Epidermal melanocyte (primary cell): ENCODE data around the gene GRHL3.
A peak's percentile ranks its signal among the peaks of the same experiment; 100 is the strongest.
"Not testable (repeated sequence)": the region's sequence is repeated elsewhere in the genome, so short reads cannot be mapped to it uniquely, and the experiment has no call there.

Source experiments
- DNase-seq: peaks from one replicate; pipeline ENCODE4 v3.0.0; 2011; ENCODE audit warnings: low spot score; ENCODE audit not compliant: insufficient read length

Gene GRHL3

DNA sequence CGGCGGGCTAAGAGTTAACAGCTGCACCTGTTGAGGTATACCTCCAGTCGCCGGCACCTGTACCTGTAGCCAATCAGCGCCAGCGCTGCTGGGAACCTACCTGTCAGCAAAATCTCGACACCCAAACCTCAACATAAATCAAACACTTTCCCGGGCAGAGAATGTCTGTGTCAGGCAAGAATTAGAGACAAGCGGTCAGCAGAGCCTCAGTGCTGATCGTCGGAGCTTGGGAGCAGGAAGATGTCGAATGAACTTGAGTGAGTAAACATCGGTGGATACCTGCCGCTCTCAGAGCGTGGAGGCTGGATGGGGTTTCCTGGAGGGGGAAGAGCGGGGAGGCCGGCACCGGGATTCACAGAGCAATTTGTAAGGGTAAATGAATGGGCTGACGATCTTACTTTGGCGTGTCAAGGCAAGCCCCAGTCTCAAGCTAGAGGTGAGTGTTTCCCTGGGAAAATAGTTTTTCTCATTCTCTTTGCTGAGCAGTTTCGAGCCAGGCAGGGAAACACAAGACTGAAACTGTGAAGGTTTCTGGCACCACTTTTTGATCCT is at the start of gene GRHL3:
Gene GRHL3, plus strand, starts transcription at position 46 of the 552 bp plus-strand sequence. Its CDS starts 195 bp downstream, at position 241.
- DNase-seq = no peak

DNA sequence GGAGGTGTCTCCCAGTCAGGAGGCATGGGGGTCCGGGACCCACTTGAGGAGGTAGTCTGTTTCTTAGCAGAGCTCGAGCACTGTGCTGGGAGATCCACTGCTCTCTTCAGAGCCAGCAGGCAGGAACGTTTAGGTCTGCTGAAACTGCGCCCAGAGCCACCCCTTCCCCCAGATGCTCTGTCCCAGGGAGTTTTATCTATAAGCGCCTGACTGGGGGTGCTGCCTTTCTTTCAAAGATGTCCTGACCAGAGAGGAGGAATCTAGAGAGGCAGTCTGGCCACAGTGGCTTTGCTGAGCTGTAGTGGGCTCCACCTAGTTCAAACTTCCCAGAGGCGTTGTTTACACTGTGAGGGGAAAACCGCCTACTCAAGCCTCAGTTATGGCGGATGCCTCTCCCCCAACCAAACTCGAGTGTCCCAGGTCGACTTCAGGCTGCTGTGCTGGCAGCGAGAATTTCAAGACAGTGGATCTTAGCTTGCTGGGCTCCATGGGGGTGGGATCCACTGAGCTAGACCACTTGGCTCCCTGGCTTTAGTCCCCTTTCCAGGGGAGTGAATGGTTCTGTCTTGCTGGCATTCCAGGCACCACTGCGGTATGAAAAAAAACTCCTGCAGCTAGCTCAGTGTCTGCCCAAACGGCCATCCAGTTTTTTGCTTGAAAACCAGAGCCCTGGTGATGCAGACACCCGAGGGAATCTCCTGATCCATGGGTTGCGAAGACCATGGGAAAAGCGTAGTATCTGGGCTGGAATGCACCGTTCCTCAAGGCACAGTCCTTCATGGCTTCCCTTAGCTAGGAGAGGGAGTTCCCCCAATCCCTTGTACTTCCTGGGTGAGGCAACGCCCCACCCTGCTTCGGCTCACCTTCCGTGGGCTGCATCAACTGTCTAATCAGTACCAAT is 44.7 kb upstream of the GRHL3 start:
- DNase-seq = not testable (repeated sequence)

- DNase-seq = no peak
These were observed 44.1 kb upstream of the GRHL3 start for GRCh38 chr1:24275104-24275410.

- DNase-seq = no peak
These were observed 43.6 kb upstream of the GRHL3 start for GRCh38 chr1:24275510-24275909.

- DNase-seq = no peak
These were observed 42.4 kb upstream of the GRHL3 start for GRCh38 chr1:24276791-24277190.

DNA sequence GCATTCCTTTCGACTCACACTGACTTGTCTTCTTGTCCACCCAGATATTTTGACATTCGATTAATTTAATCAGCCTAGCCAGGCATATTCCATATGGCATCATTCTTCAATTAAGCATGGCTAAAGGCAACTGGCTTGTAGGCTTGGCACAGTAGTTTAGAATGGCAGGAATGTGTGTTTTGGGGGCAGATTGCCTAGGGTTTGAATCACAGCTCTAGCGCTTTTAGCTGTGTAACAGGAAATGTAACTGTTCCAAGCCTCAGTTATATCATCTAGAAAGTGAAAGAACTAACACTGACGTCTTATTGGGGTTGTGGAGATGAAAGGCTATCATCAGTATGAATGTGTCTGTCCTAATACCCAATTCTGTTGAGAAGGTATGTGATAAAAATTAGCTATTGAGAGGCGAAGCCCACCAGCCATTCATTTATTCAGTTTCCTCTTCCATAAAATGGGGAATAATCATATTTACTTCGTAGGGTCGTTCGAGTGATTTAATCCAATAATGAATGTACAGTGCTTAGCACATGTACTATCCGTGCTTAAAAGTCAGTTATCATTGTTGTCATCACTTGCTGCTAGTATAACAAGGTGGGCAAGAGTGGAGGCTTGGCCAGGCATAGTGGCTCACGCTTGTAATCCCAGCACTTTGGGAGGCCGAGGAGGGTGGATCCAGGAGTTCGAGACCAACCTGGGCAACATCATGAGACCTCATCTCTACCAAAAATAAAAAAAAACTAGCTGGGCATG is 41.6 kb upstream of the GRHL3 start:
- no peak for DNase-seq

GRCh38 chr1:24278726-24279125 is 40.4 kb upstream of the GRHL3 start:
- no peak for DNase-seq

DNA sequence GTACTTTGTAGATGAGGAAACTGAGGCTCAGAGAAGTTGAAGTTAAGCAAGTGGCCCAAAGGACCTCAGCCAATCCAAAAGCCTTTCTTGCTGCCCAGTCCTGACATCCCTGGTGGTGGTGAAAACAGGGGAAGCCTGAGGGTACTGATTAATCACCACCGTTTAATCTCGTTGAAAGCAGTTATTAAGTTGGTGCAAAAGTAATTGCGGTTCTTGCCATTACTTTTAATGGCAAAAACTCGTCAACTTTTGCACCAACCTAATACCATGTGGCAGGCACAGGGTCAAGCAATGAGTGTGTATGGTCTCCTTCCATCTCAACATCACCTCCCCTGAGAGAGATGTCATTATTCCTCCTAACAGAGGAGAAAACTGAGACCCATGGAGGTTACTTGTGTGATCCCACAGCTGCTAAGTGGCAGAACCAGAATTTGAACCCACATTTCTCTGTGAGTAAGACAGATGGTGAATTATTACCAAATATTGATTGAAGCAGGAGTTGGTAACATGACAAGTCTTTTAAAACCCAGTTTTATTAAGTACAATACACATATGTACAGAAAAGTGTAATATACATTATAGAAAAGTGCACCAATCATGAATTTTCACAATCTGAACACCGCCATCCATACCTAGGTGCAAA is 39.4 kb upstream of the GRHL3 start:
- DNase-seq = no peak

- no peak for DNase-seq
These were observed 37.6 kb upstream of the GRHL3 start for GRCh38 chr1:24281591-24281990.

- no peak for DNase-seq
These were observed 36.7 kb upstream of the GRHL3 start for GRCh38 chr1:24282491-24282890.

DNA sequence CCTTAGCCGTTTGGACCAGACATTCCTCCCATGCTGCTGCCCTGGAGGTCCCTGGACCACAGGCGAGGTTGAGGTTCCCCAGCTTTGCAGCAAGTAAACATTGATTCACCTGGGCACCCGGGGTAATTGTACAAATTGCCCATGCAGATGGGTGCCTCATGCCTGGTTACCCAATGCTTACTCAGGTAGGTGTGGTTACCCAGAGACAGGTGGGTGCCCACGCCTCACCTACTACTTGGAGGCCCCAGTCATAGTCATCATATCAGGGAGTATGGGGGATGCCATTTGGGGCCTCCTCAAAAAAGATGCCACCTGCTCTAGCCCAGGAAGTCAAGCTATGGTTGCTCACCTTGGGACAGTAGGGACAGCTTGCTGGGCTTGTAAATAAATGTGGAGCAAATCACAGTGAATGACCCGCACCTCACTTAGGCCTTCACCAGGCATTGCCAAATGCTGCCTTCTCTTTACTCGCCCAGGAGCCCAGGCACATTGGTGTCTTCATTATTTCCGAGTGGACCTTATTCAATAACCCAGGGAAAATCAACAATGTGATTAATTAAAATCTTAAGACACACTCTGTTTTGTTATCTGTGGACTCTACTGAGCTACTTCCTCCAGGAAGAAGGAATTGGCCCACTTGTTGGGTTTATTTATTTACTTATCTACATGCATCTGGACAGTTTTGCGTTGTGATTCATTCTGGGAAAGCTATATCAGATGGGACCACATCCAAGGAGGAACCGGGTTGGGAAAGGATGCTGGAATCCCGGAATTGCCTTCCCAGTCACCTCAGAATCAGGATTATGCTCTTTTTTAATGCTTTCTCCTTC is 35.6 kb upstream of the GRHL3 start:
- DNase-seq = no peak

GRCh38 chr1:24284156-24284471 is 35.0 kb upstream of the GRHL3 start:
- DNase-seq = no peak

DNA sequence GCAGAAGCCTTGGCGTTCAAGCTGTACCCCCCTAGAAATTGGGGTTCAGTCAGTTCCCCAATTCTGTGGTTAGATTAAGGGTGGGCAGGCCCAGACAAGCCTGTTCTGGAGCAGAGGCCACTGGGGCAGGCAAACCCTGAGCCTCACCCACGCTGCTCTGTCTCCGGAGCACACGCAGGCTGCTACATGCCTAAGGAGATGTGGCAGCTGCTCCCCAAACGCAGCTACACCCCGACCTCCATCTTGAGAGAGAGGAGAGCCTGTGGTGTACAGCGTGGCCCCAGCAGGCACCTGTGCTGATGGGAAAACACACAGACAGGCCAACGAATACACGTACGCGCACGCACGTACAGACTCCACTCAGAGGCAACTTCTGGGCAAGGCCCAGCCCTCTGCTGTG is 33.9 kb upstream of the GRHL3 start:
- no peak for DNase-seq

DNA sequence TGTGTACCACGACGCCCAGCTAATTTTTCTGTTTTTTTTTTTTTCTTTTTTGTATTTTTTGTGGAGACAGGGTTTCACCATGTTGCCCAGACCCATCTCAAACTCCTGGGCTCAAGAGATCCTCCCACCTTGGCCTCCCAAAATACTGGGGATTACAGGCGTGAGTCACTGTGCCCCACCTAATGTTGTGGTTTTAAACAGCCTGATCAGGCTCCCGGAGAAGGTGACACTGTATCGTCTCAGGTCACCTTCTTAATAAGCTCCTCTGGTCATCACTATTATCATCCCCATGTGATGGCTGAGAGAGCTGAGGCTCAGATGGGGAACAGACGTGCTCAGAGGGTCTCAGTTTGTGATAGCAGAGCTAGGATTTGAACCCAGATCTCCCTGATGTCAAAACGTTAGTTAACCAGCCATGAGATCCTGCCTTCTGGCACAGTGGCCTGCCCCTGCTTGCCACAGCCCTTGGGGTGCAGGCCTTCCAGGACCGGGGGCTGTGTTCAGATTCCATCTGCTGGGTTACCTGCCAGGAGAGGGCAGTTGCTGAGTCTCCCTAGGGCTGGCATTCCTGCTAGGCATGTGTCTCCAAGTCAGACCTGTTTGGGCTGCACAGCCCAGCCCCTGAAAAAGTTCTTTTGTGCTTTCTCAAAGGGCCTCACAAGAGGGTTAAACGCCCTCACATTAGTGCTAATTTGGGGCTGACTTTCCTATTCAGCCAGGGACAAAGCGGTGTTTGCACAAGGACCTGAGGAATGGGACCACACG is 32.7 kb upstream of the GRHL3 start:
- DNase-seq = no peak

GRCh38 chr1:24287779-24288178 is 31.4 kb upstream of the GRHL3 start:
- DNase-seq = not testable (repeated sequence)

- DNase-seq = no peak
These were observed 30.7 kb upstream of the GRHL3 start for GRCh38 chr1:24288479-24288878.

DNA sequence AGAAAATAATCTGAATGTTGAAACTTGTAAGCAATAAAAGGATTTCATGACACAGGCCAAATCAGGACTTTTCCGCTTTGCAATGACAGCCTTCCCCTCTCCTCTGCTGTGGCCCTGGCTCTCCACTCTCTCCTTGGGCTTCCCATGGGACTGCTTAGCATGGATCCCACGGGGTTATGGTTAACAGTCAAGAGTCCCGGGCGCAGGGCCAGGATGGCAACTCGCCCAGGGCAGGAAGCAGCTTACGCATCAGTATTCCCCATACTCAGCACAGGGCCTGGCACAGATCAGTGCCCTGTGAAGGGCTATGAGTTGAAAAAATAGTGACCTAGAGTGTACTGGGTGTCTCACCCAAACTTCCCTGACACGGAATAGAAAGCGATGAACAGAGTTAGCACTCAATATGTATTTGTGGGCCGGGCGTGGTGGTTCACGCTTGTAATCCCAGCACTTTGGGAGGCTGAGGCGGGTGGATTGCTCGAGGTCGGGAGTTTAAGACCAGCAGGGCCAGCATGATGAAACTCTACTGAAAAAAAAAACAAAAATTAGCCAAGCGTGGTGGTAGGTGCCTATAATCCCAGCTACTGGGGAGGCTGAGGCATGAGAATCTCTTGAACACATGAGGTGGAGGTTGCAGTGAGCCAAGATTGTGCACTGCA is 29.1 kb upstream of the GRHL3 start:
- DNase-seq = peak; percentile 41

GRCh38 chr1:24290933-24291487 is 28.1 kb upstream of the GRHL3 start:
- no peak for DNase-seq

- no peak for DNase-seq
These were observed 27.1 kb upstream of the GRHL3 start for GRCh38 chr1:24292103-24292502.

DNA sequence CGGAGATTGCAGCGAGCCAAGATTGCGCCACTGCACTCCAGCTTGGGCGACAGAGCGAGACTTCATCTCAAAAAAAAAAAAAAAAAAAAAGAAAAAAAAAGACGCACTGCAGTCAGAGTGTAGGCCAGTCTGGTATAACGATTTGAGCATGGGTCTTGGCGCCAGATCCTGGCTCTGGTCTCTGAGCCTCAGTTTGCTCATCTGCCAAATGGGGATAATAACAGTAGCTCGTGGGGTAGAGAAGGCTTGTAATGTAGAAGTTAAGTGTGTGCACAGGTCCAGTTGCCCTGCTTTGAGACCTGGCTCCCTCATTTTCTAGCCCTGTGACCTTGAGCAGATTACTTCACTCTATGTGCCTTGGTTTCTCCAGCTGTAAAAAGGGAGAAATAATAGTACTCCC is 26.3 kb upstream of the GRHL3 start:
- no peak for DNase-seq
